ENCODE results near the gene ARHGAP26.

ARHGAP26 gene

GRCh38 chr5:143045062-143045461, 274.9 kb downstream of the ARHGAP26 start:
- DNase-seq (ENCODE audit: low spot score) = no peak

- no peak for DNase-seq (ENCODE audit: low spot score)
Observed at GRCh38 chr5:143046314-143046713, 276.1 kb downstream of the ARHGAP26 start.

DNA sequence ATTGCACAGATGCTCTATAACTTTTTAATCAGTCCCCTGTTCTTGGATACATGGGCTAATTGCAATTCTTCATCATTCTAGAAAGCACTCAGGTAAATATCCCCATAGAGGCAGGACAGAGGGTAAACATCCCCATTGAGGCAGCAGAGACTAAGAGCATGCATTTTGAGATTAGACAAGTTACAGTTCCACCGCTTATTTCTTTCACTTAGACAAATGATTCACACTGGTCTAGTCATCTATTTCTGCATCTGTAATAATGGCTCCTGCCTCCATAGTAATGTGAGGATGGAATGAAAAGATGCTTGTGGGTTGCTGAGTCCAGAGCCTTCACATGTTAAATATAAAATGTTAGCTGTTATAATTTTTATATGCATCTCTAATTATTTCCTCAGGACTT, 276.9 kb downstream of the ARHGAP26 start:
- DNase-seq (ENCODE audit: low spot score) = no peak

GRCh38 chr5:143050183-143050582, 280.0 kb downstream of the ARHGAP26 start:
- no peak for DNase-seq (ENCODE audit: low spot score)

GRCh38 chr5:143051244-143052058, 281.3 kb downstream of the ARHGAP26 start:
- peak; percentile 55 for DNase-seq (ENCODE audit: low spot score)

- no peak for DNase-seq (ENCODE audit: low spot score)
Observed at GRCh38 chr5:143052967-143053682, 282.9 kb downstream of the ARHGAP26 start.

- no peak for DNase-seq (ENCODE audit: low spot score)
Observed at GRCh38 chr5:143053780-143054179, 283.6 kb downstream of the ARHGAP26 start.

- peak; percentile 7 for DNase-seq (ENCODE audit: low spot score)
Observed at GRCh38 chr5:143054480-143054941, 284.3 kb downstream of the ARHGAP26 start.

DNA sequence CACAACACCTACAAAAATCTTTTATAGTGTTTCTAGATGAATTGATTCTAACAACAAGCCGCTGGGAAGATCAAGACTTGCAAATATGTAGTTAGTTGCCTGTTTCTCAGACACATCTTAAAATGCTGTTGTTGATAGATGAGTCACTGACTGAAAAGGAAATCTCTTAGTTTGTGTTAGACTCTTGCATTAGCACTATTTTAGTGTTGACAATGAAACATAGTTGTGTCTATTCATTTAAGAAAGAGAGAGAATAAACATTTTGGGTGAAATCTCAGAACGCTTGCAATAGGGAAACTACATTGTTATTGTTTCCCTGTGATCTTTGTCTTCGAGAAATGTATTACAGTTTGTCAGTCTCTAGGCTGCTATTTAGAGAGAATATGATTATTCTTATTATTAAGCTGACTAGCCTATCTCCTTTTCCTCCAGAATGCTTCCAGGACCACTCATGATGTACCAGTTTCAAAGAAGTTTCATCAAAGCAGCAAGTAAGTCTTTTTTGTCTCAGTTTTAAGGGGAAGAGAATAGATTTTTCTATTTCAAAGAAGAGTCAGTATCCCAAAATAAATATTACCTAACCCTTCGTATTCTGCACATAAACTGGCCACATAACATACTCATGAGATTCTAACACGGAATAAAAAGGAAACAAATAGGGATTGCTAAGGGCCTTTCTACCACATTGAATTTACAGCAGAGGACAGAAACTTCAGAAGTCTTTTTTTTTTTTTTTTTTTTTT, 285.6 kb downstream of the ARHGAP26 start:
- no peak for DNase-seq (ENCODE audit: low spot score)

- DNase-seq (ENCODE audit: low spot score) = no peak
Observed at GRCh38 chr5:143056339-143056704, 286.1 kb downstream of the ARHGAP26 start.

DNA sequence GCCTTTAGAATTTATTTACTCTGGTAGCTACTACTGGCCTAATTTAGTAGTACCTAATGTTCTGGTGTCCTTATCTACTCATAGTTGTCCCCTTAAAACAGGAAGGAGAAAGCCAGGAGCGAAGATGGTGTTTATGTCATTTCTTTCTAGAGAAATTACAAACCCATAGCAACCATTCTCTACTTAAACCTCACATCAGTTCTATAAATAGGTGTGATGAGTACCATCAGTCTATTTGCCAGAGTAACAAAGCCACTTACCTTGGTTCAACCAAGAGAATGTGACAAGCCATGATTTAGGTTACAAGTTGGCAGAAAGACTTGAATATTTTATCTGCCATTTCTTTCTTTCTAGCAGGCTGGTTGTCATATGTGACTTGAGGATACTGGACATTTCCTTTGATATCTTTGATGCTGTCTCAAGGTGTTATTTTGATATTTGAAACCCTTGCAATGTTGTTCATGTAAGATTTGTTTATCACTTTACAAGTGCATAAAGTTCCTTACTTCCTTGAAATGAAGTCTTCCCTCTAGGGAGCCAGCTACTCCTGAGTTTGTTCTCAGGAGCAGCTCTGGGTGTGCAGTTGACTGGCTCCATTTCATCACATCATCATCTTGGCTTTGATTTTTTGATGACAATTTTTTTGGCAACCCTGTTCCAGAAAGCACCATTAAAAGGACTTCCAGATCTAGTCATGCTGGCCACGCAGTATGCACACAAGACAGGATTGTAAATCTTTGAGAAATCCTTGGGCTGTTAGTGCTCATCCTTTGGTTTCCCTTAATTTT, 286.8 kb downstream of the ARHGAP26 start:
- DNase-seq (ENCODE audit: low spot score) = no peak

DNA sequence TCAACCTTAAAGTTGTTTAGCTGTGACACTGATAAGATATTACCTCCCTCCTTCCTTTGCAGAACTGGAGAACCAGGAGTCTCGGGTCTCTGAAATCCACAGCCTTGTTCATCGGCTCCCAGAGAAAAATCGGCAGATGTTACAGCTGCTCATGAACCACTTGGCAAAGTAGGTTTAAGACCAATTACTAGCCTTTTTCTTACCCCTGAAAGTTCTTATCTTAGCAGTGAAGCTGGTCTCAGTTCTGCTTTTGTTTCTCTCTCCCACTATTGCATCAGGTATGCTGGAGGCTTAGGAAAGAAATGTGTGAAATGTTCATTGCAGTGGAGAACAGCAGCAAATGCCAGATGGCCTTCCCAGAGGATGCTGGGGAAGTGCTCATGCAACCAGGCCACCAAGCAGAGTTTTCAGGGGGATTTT, 287.4 kb downstream of the ARHGAP26 start:
- no peak for DNase-seq (ENCODE audit: low spot score)

GRCh38 chr5:143059355-143059754, 289.2 kb downstream of the ARHGAP26 start:
- DNase-seq (ENCODE audit: low spot score) = no peak

GRCh38 chr5:143059976-143060765, 290.0 kb downstream of the ARHGAP26 start:
- no peak for DNase-seq (ENCODE audit: low spot score)

DNA sequence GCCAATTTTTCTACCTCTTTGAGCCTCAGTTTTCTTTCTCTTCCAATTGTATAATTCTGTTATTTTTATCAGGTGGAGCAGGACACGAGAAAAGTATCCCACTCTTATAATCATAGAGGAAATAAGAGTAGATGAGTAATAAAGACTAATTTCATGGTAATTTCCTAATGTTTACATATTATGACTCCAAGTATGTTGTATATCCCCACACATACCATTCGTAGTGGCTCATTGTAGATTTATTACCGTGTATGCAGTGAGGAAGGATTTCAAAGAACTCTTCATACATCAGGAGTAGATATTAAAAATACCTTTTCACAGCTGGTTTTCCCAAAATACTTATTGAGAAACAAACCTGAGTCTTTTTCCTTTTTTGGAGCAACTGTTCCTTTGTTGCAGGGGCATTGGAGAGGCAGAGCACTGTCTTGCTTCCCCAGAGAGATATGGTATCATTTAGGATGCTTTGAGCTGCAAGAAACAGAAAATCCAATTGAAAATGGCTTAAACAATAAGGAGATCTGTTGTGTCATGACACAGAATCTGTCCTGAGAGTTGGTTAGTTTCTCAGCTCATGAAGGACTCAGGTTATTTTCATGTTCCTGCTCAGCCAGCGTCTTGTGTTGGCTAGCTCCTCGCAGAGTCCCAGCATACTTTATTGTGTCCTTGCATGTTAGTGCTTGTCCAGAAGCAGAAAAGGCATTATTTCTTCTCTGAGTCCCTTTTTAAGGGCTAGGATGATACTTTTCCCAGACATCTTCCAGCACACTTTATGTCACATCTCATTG, 291.2 kb downstream of the ARHGAP26 start:
- no peak for DNase-seq (ENCODE audit: low spot score)

GRCh38 chr5:143062379-143062778, 292.2 kb downstream of the ARHGAP26 start:
- DNase-seq (ENCODE audit: low spot score) = no peak

DNA sequence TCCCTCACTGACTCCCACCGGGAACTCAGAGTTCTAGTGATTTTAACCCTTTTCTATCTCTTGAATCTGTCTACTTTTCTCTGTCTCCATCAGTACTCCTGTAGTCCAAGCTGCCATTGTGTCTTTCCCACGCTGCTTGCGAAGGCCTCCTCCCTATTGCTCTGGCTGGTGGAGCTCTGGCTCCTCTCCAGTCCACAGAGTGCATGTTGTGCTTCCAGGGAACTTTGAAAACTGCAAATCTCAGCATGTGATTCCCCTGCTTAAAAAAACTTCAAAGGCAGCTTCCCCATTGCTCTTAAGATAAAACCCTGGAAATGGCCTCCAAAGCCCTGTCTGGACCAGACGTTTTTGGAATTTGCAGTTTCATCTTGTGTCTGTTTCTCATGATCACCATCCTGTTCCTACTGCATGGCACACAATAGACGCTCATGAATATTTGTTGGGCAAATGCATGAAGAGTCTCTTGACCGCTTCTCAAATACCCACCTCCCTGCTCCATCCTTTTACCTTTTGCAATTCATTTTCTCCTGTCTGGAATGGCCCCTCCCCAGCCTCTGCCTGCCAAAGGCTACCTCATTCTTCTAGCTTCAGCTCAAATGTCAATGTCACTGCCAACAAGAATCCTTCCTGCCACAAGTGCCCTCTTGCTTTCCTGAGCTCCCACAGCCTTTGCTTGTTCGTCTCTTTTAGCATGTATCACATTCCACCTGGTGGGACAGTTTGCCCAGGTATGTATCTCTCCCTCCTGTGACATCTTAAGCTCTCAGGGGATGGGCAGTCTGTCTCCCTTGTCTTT, 293.2 kb downstream of the ARHGAP26 start:
- no peak for DNase-seq (ENCODE audit: low spot score)

- no peak for DNase-seq (ENCODE audit: low spot score)
Observed at GRCh38 chr5:143064218-143064641, 294.1 kb downstream of the ARHGAP26 start.

DNA sequence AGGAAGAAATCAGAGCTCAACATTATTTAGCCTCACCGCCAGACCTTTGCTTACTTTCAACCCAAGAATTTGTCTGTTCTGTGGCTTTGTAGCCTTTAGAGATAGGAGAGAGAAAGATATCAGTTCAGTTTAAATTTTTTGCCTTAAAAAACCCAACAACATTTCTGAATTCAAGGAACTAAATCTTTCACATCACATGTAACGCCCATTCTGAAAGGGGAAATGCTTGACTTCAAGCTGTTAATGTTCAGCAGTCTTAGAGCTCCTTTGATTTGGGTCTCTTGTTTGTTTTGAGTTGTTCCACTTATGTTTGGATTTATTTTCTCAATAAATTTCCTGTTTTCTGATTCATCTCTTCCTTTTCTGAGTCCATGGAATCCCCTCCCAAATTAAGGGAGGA, 294.5 kb downstream of the ARHGAP26 start:
- DNase-seq (ENCODE audit: low spot score) = no peak

All from HuH-7 (cell line).